Astrocyte (in vitro differentiated cells and primary cell): ENCODE results near the gene XAF1.

ENCODE experiments used
- EZH2 ChIP-seq: IDR thresholded peaks from 2 replicates; pipeline ENCODE4 v1.6.1; 2012; ENCODE audit warnings: mild to moderate bottlenecking, low read length, inconsistent platforms; ENCODE audit not compliant: insufficient read depth
- TF ChIP-seq, protein P1 (sequence below): IDR thresholded peaks from 2 replicates; pipeline ENCODE4 v1.5.1; 2011; ENCODE audit warnings: low read depth, mild to moderate bottlenecking, inconsistent platforms, low read length, moderate library complexity; ENCODE audit not compliant: insufficient read depth

DNA sequence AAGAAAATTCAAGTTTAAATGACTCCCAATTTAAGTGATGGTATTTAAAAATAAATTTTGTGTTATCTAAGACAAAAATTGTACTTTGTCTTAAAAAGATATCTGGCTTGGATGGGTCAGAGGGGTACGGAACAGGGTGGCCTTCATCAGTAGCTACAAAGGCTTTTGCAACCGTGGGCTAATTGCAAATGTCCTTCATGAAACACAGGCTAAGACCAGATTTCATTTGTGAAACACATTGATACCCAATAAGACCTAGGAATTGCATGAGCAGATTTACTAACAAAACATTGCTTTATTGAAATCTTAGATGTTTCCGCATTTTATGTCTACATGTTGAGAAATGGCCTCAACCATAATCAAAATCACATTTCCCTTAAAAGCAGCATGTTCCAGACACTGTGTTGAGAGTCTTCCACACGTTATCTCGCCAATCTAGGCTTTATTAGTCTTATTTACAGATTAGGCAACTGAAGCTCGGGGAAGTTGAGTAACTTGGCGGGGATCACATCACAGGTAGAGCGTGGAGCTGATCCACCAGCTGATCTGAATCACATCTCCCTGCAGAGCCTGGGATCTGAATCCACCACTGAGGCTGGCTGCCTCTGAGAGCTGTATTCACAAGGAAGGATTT is 42.0 kb downstream of the XAF1 start:
- TF ChIP-seq, protein P1, sequence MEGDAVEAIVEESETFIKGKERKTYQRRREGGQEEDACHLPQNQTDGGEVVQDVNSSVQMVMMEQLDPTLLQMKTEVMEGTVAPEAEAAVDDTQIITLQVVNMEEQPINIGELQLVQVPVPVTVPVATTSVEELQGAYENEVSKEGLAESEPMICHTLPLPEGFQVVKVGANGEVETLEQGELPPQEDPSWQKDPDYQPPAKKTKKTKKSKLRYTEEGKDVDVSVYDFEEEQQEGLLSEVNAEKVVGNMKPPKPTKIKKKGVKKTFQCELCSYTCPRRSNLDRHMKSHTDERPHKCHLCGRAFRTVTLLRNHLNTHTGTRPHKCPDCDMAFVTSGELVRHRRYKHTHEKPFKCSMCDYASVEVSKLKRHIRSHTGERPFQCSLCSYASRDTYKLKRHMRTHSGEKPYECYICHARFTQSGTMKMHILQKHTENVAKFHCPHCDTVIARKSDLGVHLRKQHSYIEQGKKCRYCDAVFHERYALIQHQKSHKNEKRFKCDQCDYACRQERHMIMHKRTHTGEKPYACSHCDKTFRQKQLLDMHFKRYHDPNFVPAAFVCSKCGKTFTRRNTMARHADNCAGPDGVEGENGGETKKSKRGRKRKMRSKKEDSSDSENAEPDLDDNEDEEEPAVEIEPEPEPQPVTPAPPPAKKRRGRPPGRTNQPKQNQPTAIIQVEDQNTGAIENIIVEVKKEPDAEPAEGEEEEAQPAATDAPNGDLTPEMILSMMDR, result no peak
- TF ChIP-seq EZH2, result no peak
